OCI-LY1 (cell line): ENCODE measurements around the gene MRPL1.
A peak's percentile ranks its signal among the peaks of the same experiment; 100 is the strongest.
"Not testable (repeated sequence)": the region's sequence is repeated elsewhere in the genome, so short reads cannot be mapped to it uniquely, and the experiment has no call there.

Source experiments
- H2AFZ ChIP-seq: fragments of 200-600 bp; sonication (generic), shearing (Covaris generic); 2 replicates; pipeline ENCODE4 v1.6.0; 2014; ENCODE audit warnings: antibody characterized with exemption, mild to moderate bottlenecking, low read length
- H3F3A ChIP-seq: fragments of 200-600 bp; sonication (generic), shearing (Covaris generic); 2 replicates; pipeline ENCODE4 v1.6.0; 2014; ENCODE audit warnings: mild to moderate bottlenecking, antibody characterized with exemption, low read length, moderate library complexity; ENCODE audit not compliant: insufficient read depth
- H3K27ac ChIP-seq: fragments of 200-600 bp; sonication (generic); 2 replicates; pipeline ENCODE4 v1.5.1; 2014; ENCODE audit warnings: low read length, mixed run types, mild to moderate bottlenecking, low read depth; ENCODE audit not compliant: poor library complexity, severe bottlenecking
- H3K27me3 ChIP-seq: fragments of 200-600 bp; sonication (generic); 2 replicates; pipeline ENCODE4 v1.6.0; 2014; ENCODE audit warnings: antibody characterized with exemption, mild to moderate bottlenecking, low read length, moderate library complexity; ENCODE audit not compliant: insufficient read depth
- H3K36me3 ChIP-seq: fragments of 200-600 bp; sonication (generic); 2 replicates; pipeline ENCODE4 v1.6.1; 2014; ENCODE audit warnings: mild to moderate bottlenecking, antibody characterized with exemption, low read length, moderate library complexity, mixed read lengths; ENCODE audit not compliant: insufficient read depth
- H3K4me1 ChIP-seq: fragments of 200-600 bp; sonication (generic); 2 replicates; pipeline ENCODE4 v1.5.1; 2014; ENCODE audit warnings: mild to moderate bottlenecking, low read length, moderate library complexity; ENCODE audit not compliant: insufficient read depth, severe bottlenecking
- H3K4me2 ChIP-seq: fragments of 200-600 bp; sonication (generic), shearing (Covaris generic); 2 replicates; pipeline ENCODE4 v1.6.1; 2014; ENCODE audit warnings: low read length
- H3K4me3 ChIP-seq: fragments of 200-600 bp; sonication (generic); 2 replicates; pipeline ENCODE4 v1.5.1; 2014; ENCODE audit warnings: low read length, low read depth, mild to moderate bottlenecking, mixed read lengths; ENCODE audit not compliant: poor library complexity, severe bottlenecking
- H3K79me2 ChIP-seq: fragments of 200-600 bp; shearing (Covaris generic); 2 replicates; pipeline ENCODE4 v1.6.1; 2016; ENCODE audit warnings: mixed run types, low read length, mixed read lengths; ENCODE audit not compliant: insufficient read depth
- H3K9ac ChIP-seq: fragments of 200-600 bp; sonication (generic), shearing (Covaris generic); 2 replicates; pipeline ENCODE4 v1.6.1; 2014; ENCODE audit warnings: mild to moderate bottlenecking, low read length, mixed read lengths
- H3K9me2 ChIP-seq: fragments of 200-600 bp; sonication (generic), shearing (Covaris generic); 2 replicates; pipeline ENCODE4 v1.6.1; 2014; ENCODE audit warnings: low read depth, mild to moderate bottlenecking, low read length, mixed read lengths
- H3K9me3 ChIP-seq: fragments of 200-600 bp; shearing (Covaris generic); 2 replicates; pipeline ENCODE4 v1.6.1; 2014; ENCODE audit warnings: low read length, mixed read lengths
- H4K20me1 ChIP-seq: fragments of 200-600 bp; sonication (generic), shearing (Covaris generic); 2 replicates; pipeline ENCODE4 v1.6.0; 2016; ENCODE audit warnings: mild to moderate bottlenecking, low read length; ENCODE audit not compliant: insufficient read depth
- EZH2 ChIP-seq: fragments of 200-600 bp; sonication (generic), shearing (Covaris generic); IDR thresholded peaks from 2 replicates; pipeline ENCODE4 v1.8.0; 2017; ENCODE audit warnings: borderline replicate concordance, mixed run types, mild to moderate bottlenecking, antibody characterized with exemption, low read length, moderate library complexity, mixed read lengths
- TF ChIP-seq, protein P1 (sequence below): fragments of 200-600 bp; sonication (generic), shearing (Covaris generic); IDR thresholded peaks from 2 replicates; pipeline ENCODE4 v1.5.1; 2017; ENCODE audit warnings: mild to moderate bottlenecking, antibody characterized with exemption, low read length, moderate library complexity, mixed read lengths

The MRPL1 gene

GRCh38 chr4:77959566-77960338 lies 97.1 kb downstream of the MRPL1 start:
- Histone ChIP-seq H3K79me2 (no peaks in the 10 kb centered on the region), H3K9me2 (no peaks in the 10 kb centered on the region), H3K4me3 (no peak overlapping the region), H3K27ac (no peak overlapping the region), H2AFZ (no peak overlapping the region), H3F3A (no peaks in the 10 kb centered on the region), H3K9ac (no peak overlapping the region), H4K20me1 (no peaks in the 10 kb centered on the region), H3K9me3 (no peaks in the 10 kb centered on the region), H3K4me1 (no peaks in the 10 kb centered on the region), H3K4me2 (no peak overlapping the region), H3K27me3 (no peaks in the 10 kb centered on the region), H3K36me3 (peaks cover 2% of the 10 kb centered on the region; the same call in 1 of the 2 replicates)
- TF ChIP-seq EZH2 = no peak
- TF ChIP-seq, protein P1, sequence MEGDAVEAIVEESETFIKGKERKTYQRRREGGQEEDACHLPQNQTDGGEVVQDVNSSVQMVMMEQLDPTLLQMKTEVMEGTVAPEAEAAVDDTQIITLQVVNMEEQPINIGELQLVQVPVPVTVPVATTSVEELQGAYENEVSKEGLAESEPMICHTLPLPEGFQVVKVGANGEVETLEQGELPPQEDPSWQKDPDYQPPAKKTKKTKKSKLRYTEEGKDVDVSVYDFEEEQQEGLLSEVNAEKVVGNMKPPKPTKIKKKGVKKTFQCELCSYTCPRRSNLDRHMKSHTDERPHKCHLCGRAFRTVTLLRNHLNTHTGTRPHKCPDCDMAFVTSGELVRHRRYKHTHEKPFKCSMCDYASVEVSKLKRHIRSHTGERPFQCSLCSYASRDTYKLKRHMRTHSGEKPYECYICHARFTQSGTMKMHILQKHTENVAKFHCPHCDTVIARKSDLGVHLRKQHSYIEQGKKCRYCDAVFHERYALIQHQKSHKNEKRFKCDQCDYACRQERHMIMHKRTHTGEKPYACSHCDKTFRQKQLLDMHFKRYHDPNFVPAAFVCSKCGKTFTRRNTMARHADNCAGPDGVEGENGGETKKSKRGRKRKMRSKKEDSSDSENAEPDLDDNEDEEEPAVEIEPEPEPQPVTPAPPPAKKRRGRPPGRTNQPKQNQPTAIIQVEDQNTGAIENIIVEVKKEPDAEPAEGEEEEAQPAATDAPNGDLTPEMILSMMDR = peak; percentile 60

DNA sequence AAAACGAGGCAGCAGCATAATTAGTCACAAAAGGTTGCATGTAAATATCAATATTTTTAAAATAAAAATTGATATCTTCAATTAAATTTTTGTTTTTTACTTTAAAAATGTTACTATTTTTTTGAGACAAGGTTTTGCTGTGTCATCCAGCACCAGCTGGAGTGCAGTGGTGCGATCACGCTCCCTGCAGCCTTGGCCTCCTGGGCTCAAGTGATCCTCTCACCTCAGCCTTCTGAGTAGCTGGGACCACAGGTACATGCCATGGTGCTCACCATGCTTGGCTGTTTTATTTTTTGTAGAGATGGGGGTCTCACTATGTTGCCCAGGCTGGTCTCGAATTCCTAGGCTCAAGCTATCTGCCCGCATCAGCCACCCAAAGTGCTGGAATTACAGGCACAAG lies 97.7 kb downstream of the MRPL1 start:
- no peak overlapping the region for H2AFZ ChIP-seq

DNA sequence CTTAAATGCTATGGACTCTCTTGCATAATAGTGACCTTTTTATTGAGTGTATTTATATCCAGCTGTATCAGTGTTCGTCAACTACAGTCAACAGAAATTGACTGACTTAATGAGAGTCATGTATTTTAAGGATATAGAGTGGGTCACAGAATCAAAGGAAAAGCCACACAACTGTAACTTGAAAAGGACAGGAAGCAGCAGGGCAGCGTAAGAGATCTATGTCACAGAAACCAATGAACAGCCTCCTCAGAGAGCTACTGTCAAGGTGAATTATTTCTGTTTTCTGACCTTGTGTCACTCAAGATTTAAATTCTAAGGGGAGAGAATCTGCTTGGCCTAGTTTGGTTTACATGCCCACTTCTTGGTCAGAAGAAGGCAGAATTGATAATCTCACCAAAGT lies 100.4 kb downstream of the MRPL1 start:
- Histone ChIP-seq H3K27me3 (no peaks in the 10 kb centered on the region), H3K9me2 (no peaks in the 10 kb centered on the region), H3K4me3 (no peak overlapping the region), H3K9me3 (no peaks in the 10 kb centered on the region), H3K27ac (no peak overlapping the region), H3K4me1 (no peaks in the 10 kb centered on the region), H2AFZ (no peak overlapping the region), H3K4me2 (no peak overlapping the region), H3K9ac (no peak overlapping the region), H4K20me1 (no peaks in the 10 kb centered on the region), H3K36me3 (no peaks in the 10 kb centered on the region), H3F3A (no peaks in the 10 kb centered on the region), H3K79me2 (no peaks in the 10 kb centered on the region)
- TF ChIP-seq, protein P1 = no peak
- no peak for TF ChIP-seq EZH2

More for the DNA sequence above, 97.7 kb downstream of the MRPL1 start:
- no peaks in the 10 kb centered on the region for H3K79me2 ChIP-seq
- H3K27me3 ChIP-seq = no peaks in the 10 kb centered on the region
- no peak overlapping the region for H3K9ac ChIP-seq
- no peaks in the 10 kb centered on the region for H3K9me3 ChIP-seq
- TF ChIP-seq, protein P1 = no peak
- no peak for TF ChIP-seq EZH2
- H3K4me1 ChIP-seq = no peaks in the 10 kb centered on the region
- H3K4me3 ChIP-seq = no peak overlapping the region
- H3K27ac ChIP-seq = no peak overlapping the region
- H3K36me3 ChIP-seq = no peaks in the 10 kb centered on the region
- no peaks in the 10 kb centered on the region for H4K20me1 ChIP-seq
- no peaks in the 10 kb centered on the region for H3F3A ChIP-seq
- no peak overlapping the region for H3K4me2 ChIP-seq
- H3K9me2 ChIP-seq = no peaks in the 10 kb centered on the region

GRCh38 chr4:77973657-77974056 lies 111.0 kb downstream of the MRPL1 start:
- H3K4me1 ChIP-seq, H4K20me1 ChIP-seq, H3K9me3 ChIP-seq, H2AFZ ChIP-seq, H3K27me3 ChIP-seq, H3K4me2 ChIP-seq, H3K9ac ChIP-seq, H3F3A ChIP-seq, H3K36me3 ChIP-seq, H3K9me2 ChIP-seq, H3K4me3 ChIP-seq, H3K27ac ChIP-seq, H3K79me2 ChIP-seq: not testable (repeated sequence)

GRCh38 chr4:77982900-77983540 lies 120.4 kb downstream of the MRPL1 start:
- not testable (repeated sequence) for H3K36me3 ChIP-seq, H3K4me3 ChIP-seq, H3K4me1 ChIP-seq, H3K79me2 ChIP-seq, H3K27ac ChIP-seq, H3K9me3 ChIP-seq, H3K9me2 ChIP-seq, H3K9ac ChIP-seq, H3K4me2 ChIP-seq, H3F3A ChIP-seq, H2AFZ ChIP-seq, H3K27me3 ChIP-seq, H4K20me1 ChIP-seq
